ENCODE results near the gene PRKAR2A.
"Not testable (repeated sequence)": the region's sequence is repeated elsewhere in the genome, so short reads cannot be mapped to it uniquely, and the experiment has no call there.

- not testable (repeated sequence) for TF ChIP-seq ZNF513 (tag by site-specific recombination; IDR thresholded peaks at IDR 0.05); GLI4 (tag by site-specific recombination; IDR thresholded peaks at IDR 0.05); CTCF (tag by site-specific recombination; IDR thresholded peaks at IDR 0.05); ZNF146 (tag by site-specific recombination; IDR thresholded peaks at IDR 0.05); PRDM6 (tag by site-specific recombination; IDR thresholded peaks at IDR 0.05); ZEB2 (tag by site-specific recombination; IDR thresholded peaks at IDR 0.05); ZNF335 (tag by site-specific recombination; conservative IDR thresholded peaks at IDR 0.05); PATZ1 (tag by site-specific recombination; IDR thresholded peaks at IDR 0.05); ZNF10 (tag by site-specific recombination; IDR thresholded peaks at IDR 0.05); ZBTB1 (tag by site-specific recombination; IDR thresholded peaks at IDR 0.05); SP2 (tag by site-specific recombination; IDR thresholded peaks at IDR 0.05); ZNF777 (tag by site-specific recombination; IDR thresholded peaks at IDR 0.05; ENCODE audit: borderline replicate concordance); ZSCAN18 (tag by site-specific recombination; IDR thresholded peaks at IDR 0.05)
Measured at GRCh38 chr3:48734541-48734940, 113.1 kb downstream of the PRKAR2A start.

Data from HEK293 (cell line).